Thyroid gland (tissue), 4 donors: ENCODE results near the gene CAPSL. TPM values are rescaled to one million over a fixed set of nuclear protein-coding genes. Genes with fewer than 3 reads are reported as not detected.

Source experiments
- DNase-seq, 2 donors: peaks; one replicate each; pipeline ENCODE4 v3.0.0-alpha.2; 2019
- H3K27ac ChIP-seq, 3 donors: fragments of 200-600 bp; sonication (generic); 1 replicate in 2 of 3; 2 replicates in 1 of 3; pipeline ENCODE4 v1.5.1; 2016 to 2019; ENCODE audit warnings: mild to moderate bottlenecking in 1 of 3, moderate library complexity in 1 of 3
- H3K27me3 ChIP-seq: fragments of 200-600 bp; sonication (generic); one replicate; pipeline ENCODE4 v1.5.1; 2019
- H3K36me3 ChIP-seq, 2 donors: fragments of 200-600 bp; sonication (generic); one replicate each; pipeline ENCODE4 v1.5.1; 2016 to 2019
- H3K4me1 ChIP-seq, 2 donors: fragments of 200-600 bp; sonication (generic); one replicate each; pipeline ENCODE4 v1.5.1; 2017 to 2019
- H3K4me3 ChIP-seq, 3 donors: fragments of 200-600 bp; sonication (generic); replicated peaks in 1 of 3; 1 replicate in 2 of 3; 2 replicates in 1 of 3; pipeline ENCODE4 v1.5.1; 2016; ENCODE audit warnings: mild to moderate bottlenecking in 1 of 3
- H3K9me3 ChIP-seq: fragments of 200-600 bp; sonication (generic); one replicate; pipeline ENCODE4 v1.5.1; 2017
- POLR2A ChIP-seq, 2 donors: fragments of 450-650 bp; IDR thresholded peaks; one replicate each; pipeline ENCODE4 v1.6.1; 2017; ENCODE audit warnings: antibody characterized with exemption in 2 of 2, mild to moderate bottlenecking in 2 of 2, moderate library complexity in 1 of 2
- WGBS, 2 donors: methylation state at CpG; one replicate each; pipeline ENCODE4 v1.1.5; 2017; 5-methylcytosine and 5-hydroxymethylcytosine counted together
- intact Hi-C: fragments of 100-400 bp; cut with DNase I; formaldehyde crosslinking; loops from one replicate; pipeline ENCODE4 v1.15.1; 2023
- total RNA-seq, 4 donors: library from RNA; depleted of rRNA; stranded (reverse); fragments of >200 nt; gene quantifications; one replicate each; pipeline ENCODE4 v1.2.3, GENCODE V29; 2016
- TF ChIP-seq, protein P1 (sequence below), 6 experiments: fragments of 200-600 bp in 3 of 6; fragments of 450-650 bp in 3 of 6; sonication (generic) in 3 of 6; IDR thresholded peaks; one replicate each; pipeline ENCODE4 v1.5.1; 2016 to 2019; ENCODE audit warnings: antibody characterized with exemption in 6 of 6, mild to moderate bottlenecking in 2 of 6, inconsistent platforms in 1 of 6, moderate library complexity in 1 of 6

The CAPSL gene
- total RNA-seq, 4 donors from 2014 or later, result 0.33 to 2.4 TPM; not detected in 2

DNA sequence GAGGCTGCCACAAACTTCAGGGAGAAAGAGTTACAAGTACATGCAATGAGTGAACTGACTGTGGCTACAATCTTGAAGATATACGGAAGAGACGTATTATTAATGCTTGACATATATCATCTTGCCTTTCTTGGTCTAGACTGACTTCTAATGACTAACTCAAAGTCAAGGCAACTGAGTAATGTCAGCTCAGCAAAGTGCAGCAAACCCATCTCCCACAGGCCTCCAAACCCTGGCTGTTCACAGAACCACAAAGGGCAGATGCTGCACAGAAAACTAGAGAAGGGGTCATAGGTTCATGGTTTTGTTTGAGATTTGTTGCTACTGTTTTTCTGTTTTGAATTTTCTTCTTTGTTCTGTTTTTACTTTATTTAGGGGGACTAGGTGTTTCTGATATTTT, 60.8 kb downstream of the CAPSL start:
- no peak for DNase-seq
- TF ChIP-seq, protein P1, sequence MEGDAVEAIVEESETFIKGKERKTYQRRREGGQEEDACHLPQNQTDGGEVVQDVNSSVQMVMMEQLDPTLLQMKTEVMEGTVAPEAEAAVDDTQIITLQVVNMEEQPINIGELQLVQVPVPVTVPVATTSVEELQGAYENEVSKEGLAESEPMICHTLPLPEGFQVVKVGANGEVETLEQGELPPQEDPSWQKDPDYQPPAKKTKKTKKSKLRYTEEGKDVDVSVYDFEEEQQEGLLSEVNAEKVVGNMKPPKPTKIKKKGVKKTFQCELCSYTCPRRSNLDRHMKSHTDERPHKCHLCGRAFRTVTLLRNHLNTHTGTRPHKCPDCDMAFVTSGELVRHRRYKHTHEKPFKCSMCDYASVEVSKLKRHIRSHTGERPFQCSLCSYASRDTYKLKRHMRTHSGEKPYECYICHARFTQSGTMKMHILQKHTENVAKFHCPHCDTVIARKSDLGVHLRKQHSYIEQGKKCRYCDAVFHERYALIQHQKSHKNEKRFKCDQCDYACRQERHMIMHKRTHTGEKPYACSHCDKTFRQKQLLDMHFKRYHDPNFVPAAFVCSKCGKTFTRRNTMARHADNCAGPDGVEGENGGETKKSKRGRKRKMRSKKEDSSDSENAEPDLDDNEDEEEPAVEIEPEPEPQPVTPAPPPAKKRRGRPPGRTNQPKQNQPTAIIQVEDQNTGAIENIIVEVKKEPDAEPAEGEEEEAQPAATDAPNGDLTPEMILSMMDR (IDR thresholded peaks at IDR 0.05), result no peak
- TF ChIP-seq POLR2A (IDR thresholded peaks at IDR 0.05), result no peak
- intact Hi-C loops, result no loop called here
- Histone ChIP-seq H3K36me3 (no peaks in the 10 kb centered on the region), H3K4me1 (no peaks in the 10 kb centered on the region), H3K4me3 (no peak overlapping the region), H3K27ac (no peak overlapping the region), H3K27me3 (no peaks in the 10 kb centered on the region), H3K9me3 (no peaks in the 10 kb centered on the region)
- 73 to 95% methylated on average over 2 of the region's 2 CpGs for WGBS, 2 donors

DNA sequence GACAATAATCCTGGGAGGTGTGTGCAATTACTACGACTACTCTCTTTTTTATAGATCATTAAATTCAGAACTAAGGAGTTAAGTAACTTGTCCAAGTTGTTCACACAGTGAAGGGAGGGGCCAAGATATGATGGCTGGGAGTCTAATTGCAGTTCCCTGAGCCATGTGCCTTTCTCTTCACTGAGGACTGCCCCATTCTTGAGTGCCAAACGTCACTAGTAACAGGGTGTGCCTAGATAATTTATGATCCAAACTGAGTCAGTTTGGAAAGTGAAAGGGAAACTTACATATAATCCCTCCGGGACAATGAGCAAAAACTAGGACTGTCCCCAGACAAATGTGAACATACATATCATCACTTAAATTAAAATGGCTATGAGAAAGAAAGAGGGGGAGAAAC, 61.5 kb downstream of the CAPSL start:
- Histone ChIP-seq H3K36me3 (no peaks in the 10 kb centered on the region), H3K27ac (no peak overlapping the region), H3K27me3 (no peaks in the 10 kb centered on the region), H3K4me1 (no peaks in the 10 kb centered on the region), H3K4me3 (no peak overlapping the region), H3K9me3 (no peaks in the 10 kb centered on the region)
- TF ChIP-seq, protein P1 (IDR thresholded peaks at IDR 0.05), result no peak
- TF ChIP-seq POLR2A (IDR thresholded peaks at IDR 0.05), result no peak
- DNase-seq, result no peak
- intact Hi-C loops, result no loop called here
- 57 to 58% methylated on average over 3 of the region's 3 CpGs for WGBS, 2 donors

- intact Hi-C loops, result no loop called here
- no peak for TF ChIP-seq POLR2A (IDR thresholded peaks at IDR 0.05)
- TF ChIP-seq, protein P1 (IDR thresholded peaks at IDR 0.05), result no peak
- H3K9me3 ChIP-seq, result no peaks in the 10 kb centered on the region
- H3K4me3 ChIP-seq, result no peak overlapping the region
- WGBS, 2 donors, result 96% methylated on average over 2 of the region's 2 CpGs
- DNase-seq, result no peak
- H3K27me3 ChIP-seq, result no peaks in the 10 kb centered on the region
- no peaks in the 10 kb centered on the region for H3K4me1 ChIP-seq
- H3K36me3 ChIP-seq, result no peaks in the 10 kb centered on the region
- H3K27ac ChIP-seq, result no peak overlapping the region
These were observed 62.0 kb downstream of the CAPSL start for GRCh38 chr5:35876454-35876853.

DNA sequence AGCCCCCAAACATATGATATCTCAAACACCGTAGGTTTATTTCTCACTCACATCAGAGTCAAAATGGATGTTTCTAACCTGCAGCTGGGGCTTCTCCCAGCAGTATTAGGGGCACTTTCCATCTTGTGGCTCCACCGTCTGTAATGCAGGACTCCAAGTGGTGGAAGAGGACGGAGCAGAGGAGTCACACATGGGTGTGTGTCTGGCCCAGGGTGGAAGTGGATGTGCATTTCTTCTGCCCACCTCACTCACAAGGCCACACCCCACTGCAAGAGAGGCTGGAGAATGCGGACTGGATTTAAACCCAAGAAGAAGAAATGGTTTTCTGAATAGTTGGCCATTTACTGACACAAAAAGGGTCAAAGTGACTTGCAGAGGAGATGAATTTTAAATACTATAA, 67.8 kb downstream of the CAPSL start:
- Histone ChIP-seq H3K9me3 (no peaks in the 10 kb centered on the region), H3K4me3 (no peak overlapping the region), H3K4me1 (no peaks in the 10 kb centered on the region), H3K27me3 (no peaks in the 10 kb centered on the region), H3K27ac (no peak overlapping the region), H3K36me3 (no peaks in the 10 kb centered on the region)
- WGBS, 2 donors, result 91 to 92% methylated on average over 4 of the region's 4 CpGs
- intact Hi-C loops, result no loop called here
- DNase-seq, result no peak
- TF ChIP-seq POLR2A (IDR thresholded peaks at IDR 0.05), result no peak
- TF ChIP-seq, protein P1 (IDR thresholded peaks at IDR 0.05), result no peak

GRCh38 chr5:35869685-35870277, 68.6 kb downstream of the CAPSL start:
- no peak for TF ChIP-seq POLR2A (IDR thresholded peaks at IDR 0.05)
- TF ChIP-seq, protein P1 (IDR thresholded peaks at IDR 0.05), result no peak
- Histone ChIP-seq H3K27me3 (no peaks in the 10 kb centered on the region), H3K9me3 (no peaks in the 10 kb centered on the region), H3K36me3 (no peaks in the 10 kb centered on the region), H3K4me3 (no peak overlapping the region), H3K4me1 (no peaks in the 10 kb centered on the region), H3K27ac (no peak overlapping the region)
- DNase-seq, result no peak
- intact Hi-C loops, result no loop called here
- 45 to 49% methylated on average over 5 of the region's 5 CpGs for WGBS, 2 donors
